ENCODE measurements around the gene AK6.

The AK6 gene

DNA sequence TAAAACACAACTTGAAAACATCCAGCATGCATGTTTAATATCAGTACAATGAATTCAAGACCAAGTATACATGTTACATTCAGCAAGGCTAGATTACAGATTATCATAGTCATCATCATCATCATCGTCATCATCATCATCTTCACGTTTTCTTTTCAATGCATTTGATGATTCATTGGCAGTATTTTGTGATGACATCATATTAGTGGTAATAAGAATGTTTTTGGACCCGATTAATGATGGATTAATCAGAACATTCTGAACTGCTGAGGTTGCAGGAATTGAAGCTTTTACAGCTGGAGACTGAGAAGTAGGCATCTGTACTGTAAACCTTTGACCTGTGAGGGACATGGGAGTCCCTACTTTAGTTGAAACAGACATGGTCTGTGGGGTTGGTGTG is 4.5 kb downstream of the AK6 start:
- no peak for TF ChIP-seq CTCF (IDR thresholded peaks at IDR 0.05; ENCODE audit: insufficient read depth, low read depth, low read length, missing control alignments)
- no peak for DNase-seq (ENCODE audit: low read depth)
- no peak overlapping the region for H3K4me3 ChIP-seq (ENCODE audit: low read depth, low read length)

DNA sequence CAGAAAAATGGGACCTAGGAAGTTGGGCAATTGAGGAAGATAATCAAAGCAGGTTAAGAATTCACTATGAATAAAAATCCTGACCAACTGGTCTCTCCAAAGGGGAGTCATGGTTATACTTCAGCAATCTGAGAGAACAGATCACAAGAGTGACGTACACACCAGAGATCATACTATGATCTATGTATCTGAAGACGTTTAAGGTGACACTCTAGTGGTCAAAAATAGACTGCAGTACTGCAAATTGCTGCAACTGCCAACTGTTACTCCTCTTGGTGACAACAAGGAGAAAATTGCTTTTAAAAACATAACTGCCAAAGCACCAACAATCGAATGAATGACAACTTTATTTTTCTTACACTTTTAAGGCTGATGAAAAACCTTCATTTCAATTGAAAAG is 4.9 kb downstream of the AK6 start:
- DNase-seq (ENCODE audit: low read depth) = peak; percentile 35
- no peak overlapping the region for H3K4me3 ChIP-seq (ENCODE audit: low read depth, low read length)
- TF ChIP-seq CTCF (IDR thresholded peaks at IDR 0.05; ENCODE audit: insufficient read depth, low read depth, low read length, missing control alignments) = peak; percentile 50

DNA sequence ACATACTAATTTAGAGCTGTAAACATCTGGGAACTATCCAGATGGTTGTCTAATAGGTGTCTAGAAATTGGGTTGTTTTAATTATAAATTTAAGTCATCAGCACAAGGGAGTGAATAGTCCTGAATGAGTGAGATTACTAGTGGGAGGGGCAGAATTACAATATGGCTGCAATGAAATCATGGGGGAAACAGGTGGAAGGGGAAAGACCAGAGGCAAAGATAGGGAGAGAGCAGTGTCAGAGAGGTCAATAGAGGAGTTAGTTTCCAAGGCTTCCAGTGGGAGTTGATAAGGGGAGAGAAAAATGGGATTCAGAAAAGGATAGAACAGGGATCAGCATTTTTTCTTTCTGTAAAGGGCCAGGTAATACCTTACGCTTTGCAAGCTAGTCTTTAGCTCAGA is 8.9 kb downstream of the AK6 start:
- H3K4me3 ChIP-seq (ENCODE audit: low read depth, low read length) = no peak overlapping the region
- DNase-seq (ENCODE audit: low read depth) = no peak
- no peak for TF ChIP-seq CTCF (IDR thresholded peaks at IDR 0.05; ENCODE audit: insufficient read depth, low read depth, low read length, missing control alignments)

DNA sequence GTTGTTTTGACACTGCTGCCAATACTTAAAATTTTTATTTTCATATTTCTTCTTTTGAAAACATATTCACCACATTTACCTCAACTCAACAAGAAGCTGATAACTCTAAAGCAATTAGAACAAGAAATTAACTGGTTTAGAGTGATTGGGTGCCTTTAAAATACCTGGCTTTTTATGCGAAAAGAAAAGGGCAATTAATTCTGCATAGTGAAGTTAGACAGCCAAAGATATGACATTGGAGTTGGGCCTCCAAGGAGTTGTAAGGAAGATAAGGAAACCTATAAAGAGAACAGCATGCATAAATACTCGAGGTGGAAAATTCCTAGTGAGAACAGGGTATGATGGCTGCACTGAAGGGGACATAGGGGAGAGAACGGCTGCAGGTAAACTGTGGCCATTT is 9.6 kb downstream of the AK6 start:
- no peak overlapping the region for H3K4me3 ChIP-seq (ENCODE audit: low read depth, low read length)
- no peak for DNase-seq (ENCODE audit: low read depth)
- no peak for TF ChIP-seq CTCF (IDR thresholded peaks at IDR 0.05; ENCODE audit: insufficient read depth, low read depth, low read length, missing control alignments)

GRCh38 chr5:69350664-69351063 is 18.7 kb downstream of the AK6 start:
- H3K4me3 ChIP-seq (ENCODE audit: low read depth, low read length) = no peak overlapping the region
- no peak for DNase-seq (ENCODE audit: low read depth)
- TF ChIP-seq CTCF (IDR thresholded peaks at IDR 0.05; ENCODE audit: insufficient read depth, low read depth, low read length, missing control alignments) = no peak

- no peak overlapping the region for H3K4me3 ChIP-seq (ENCODE audit: low read depth, low read length)
- TF ChIP-seq CTCF (IDR thresholded peaks at IDR 0.05; ENCODE audit: insufficient read depth, low read depth, low read length, missing control alignments) = no peak
These were observed 26.2 kb downstream of the AK6 start for GRCh38 chr5:69343083-69343482.

GRCh38 chr5:69341520-69342161 is 27.7 kb downstream of the AK6 start:
- TF ChIP-seq CTCF (IDR thresholded peaks at IDR 0.05; ENCODE audit: insufficient read depth, low read depth, low read length, missing control alignments) = no peak
- DNase-seq (ENCODE audit: low read depth) = no peak

More at GRCh38 chr5:69343083-69343482, 26.2 kb downstream of the AK6 start:
- DNase-seq (ENCODE audit: low read depth) = no peak

More at GRCh38 chr5:69341520-69342161, 27.7 kb downstream of the AK6 start:
- no peak overlapping the region for H3K4me3 ChIP-seq (ENCODE audit: low read depth, low read length)

All from GM12865 (cell line).